Sigmoid colon (tissue), 7 donors: ENCODE measurements around the gene OSCAR. TPM values are rescaled to one million over a fixed set of nuclear protein-coding genes. Genes with fewer than 3 reads are reported as not detected.
"Not testable (repeated sequence)": the region's sequence is repeated elsewhere in the genome, so short reads cannot be mapped to it uniquely, and the experiment has no call there.

ENCODE experiments used
- DNase-seq: peaks from one replicate; pipeline ENCODE4 v3.0.0-alpha.2; 2019
- H3K27ac ChIP-seq, 4 donors: fragments of 200-600 bp; sonication (generic); one replicate each; pipeline ENCODE4 v1.5.1; 2016 to 2019; ENCODE audit warnings: mild to moderate bottlenecking in 1 of 4
- H3K27me3 ChIP-seq, 3 donors: fragments of 200-600 bp; sonication (generic); one replicate each; pipeline ENCODE4 v1.5.1; 2019; ENCODE audit warnings: mild to moderate bottlenecking in 1 of 3
- H3K36me3 ChIP-seq, 4 donors: fragments of 200-600 bp; sonication (generic); one replicate each; pipeline ENCODE4 v1.5.1; 2016 to 2019
- H3K4me1 ChIP-seq, 4 donors: fragments of 200-600 bp; sonication (generic); one replicate each; pipeline ENCODE4 v1.5.1; 2017 to 2019
- H3K4me3 ChIP-seq, 4 donors: fragments of 200-600 bp; sonication (generic); one replicate each; pipeline ENCODE4 v1.5.1; 2017 to 2019; ENCODE audit warnings: mild to moderate bottlenecking in 2 of 4, moderate library complexity in 1 of 4
- H3K9me3 ChIP-seq, 4 donors: fragments of 200-600 bp in 3 of 4; sonication (generic) in 3 of 4; one replicate each; pipeline versions ENCODE4 v1.5.1 to v1.6.1; 2013 to 2019
- CTCF ChIP-seq, 4 experiments: fragments of 450-650 bp in 3 of 4; fragments of 200-600 bp in 1 of 4; IDR thresholded peaks; one replicate each; pipeline ENCODE4 v1.5.1; 2016 to 2019; ENCODE audit warnings: antibody characterized with exemption in 4 of 4, mild to moderate bottlenecking in 3 of 4, moderate library complexity in 2 of 4
- EP300 ChIP-seq, 4 donors: sonication (generic); formaldehyde crosslinking; IDR thresholded peaks; one replicate each; pipeline ENCODE4 v1.6.1; 2017; ENCODE audit warnings: antibody characterized with exemption in 4 of 4
- POLR2A ChIP-seq, 2 donors: fragments of 450-650 bp; IDR thresholded peaks; one replicate each; pipeline ENCODE4 v1.6.1; 2016; ENCODE audit warnings: antibody characterized with exemption in 2 of 2, mild to moderate bottlenecking in 2 of 2, moderate library complexity in 2 of 2
- POLR2AphosphoS5 ChIP-seq, 4 donors: sonication (generic); formaldehyde crosslinking; IDR thresholded peaks; one replicate each; pipeline ENCODE4 v1.6.1; 2017; ENCODE audit warnings: antibody characterized with exemption in 4 of 4
- WGBS, 2 donors: extraction: QIAGEN DNeasy Blood & Tissue Kit; methylation state at CpG; one replicate each; pipeline ENCODE4 v1.1.7; 2013; 5-methylcytosine and 5-hydroxymethylcytosine counted together
- intact Hi-C: fragments of 100-400 bp; cut with DNase I; formaldehyde crosslinking; loops from one replicate; pipeline ENCODE4 v1.15.1; 2023
- polyA plus RNA-seq, 3 donors: library from polyadenylated mRNA; stranded (reverse); fragments of 200-250 nt; gene quantifications; one replicate each; pipeline ENCODE4 v1.2.3, GENCODE V29; 2013
- total RNA-seq, 4 donors: library from RNA; depleted of rRNA; stranded (reverse); fragments of >200 nt; gene quantifications; one replicate each; pipeline ENCODE4 v1.1.0, GENCODE V29; 2016
- donor health status: healthy with polysubstance abuse.
- donor health status: Bipolar disorder and iron deficiency.
- donor health status: healthy.

OSCAR gene
- total and polyA plus RNA-seq, 7 donors, result 0.93 to 4.2 (median 3.1) TPM; not detected in 3

GRCh38 chr19:54099190-54099902 is 1.3 kb downstream of the OSCAR start:
- no peak for TF ChIP-seq EP300 (IDR thresholded peaks at IDR 0.05)
- no peak for TF ChIP-seq POLR2AphosphoS5 (IDR thresholded peaks at IDR 0.05)
- no peak for TF ChIP-seq CTCF (IDR thresholded peaks at IDR 0.05)
- TF ChIP-seq POLR2A (IDR thresholded peaks at IDR 0.05), result no peak
- peaks cover 0 to 15% (median 8%) of the 10 kb centered on the region in 3 donors for H3K27me3 ChIP-seq
- no peaks in the 10 kb centered on the region for H3K9me3 ChIP-seq
- H3K27ac ChIP-seq, result no peak overlapping the region
- intact Hi-C loops, result no loop called here
- 90 to 91% methylated on average over 12 of the region's 12 CpGs for WGBS, 2 donors
- H3K4me1 ChIP-seq, result peaks cover 0 to 30% (median 25%) of the 10 kb centered on the region in 4 donors
- no peak overlapping the region for H3K4me3 ChIP-seq
- no peaks in the 10 kb centered on the region for H3K36me3 ChIP-seq
- DNase-seq, result no peak

- Histone ChIP-seq H3K27me3 (peaks cover 0 to 15% (median 8%) of the 10 kb centered on the region in 3 donors), H3K27ac (peak overlapping the region in 2 of 4 donors; percentile 33 to 71), H3K9me3 (no peaks in the 10 kb centered on the region), H3K36me3 (no peaks in the 10 kb centered on the region), H3K4me3 (peak overlapping the region in 3 of 4 donors; percentile 7 to 50 (median 15)), H3K4me1 (peaks cover 0 to 13% (median 10%) of the 10 kb centered on the region in 4 donors)
- TF ChIP-seq POLR2AphosphoS5 (IDR thresholded peaks at IDR 0.05) (no peak), EP300 (IDR thresholded peaks at IDR 0.05) (no peak), CTCF (IDR thresholded peaks at IDR 0.05) (no peak), POLR2A (IDR thresholded peaks at IDR 0.05) (no peak)
- WGBS, 2 donors, result 4 to 14% methylated on average over 14 of the region's 14 CpGs
- intact Hi-C loops, result no loop called here
- peak; percentile 68 for DNase-seq
These were observed 3.9 kb downstream of the OSCAR start for GRCh38 chr19:54096617-54097106.

- intact Hi-C loops, H3K36me3 ChIP-seq, H3K9me3 ChIP-seq: not testable (repeated sequence)
- 1% methylated on average over 46 of the region's 46 CpGs for WGBS, 2 donors
- Histone ChIP-seq H3K27ac (peak overlapping the region in 1 of 4 donors; percentile 71), H3K4me1 (peaks cover 0 to 13% (median 10%) of the 10 kb centered on the region in 4 donors), H3K4me3 (peak overlapping the region; percentile 1 to 50 (median 30)), H3K27me3 (peaks cover 0 to 15% (median 8%) of the 10 kb centered on the region in 3 donors)
- DNase-seq, result peak; percentile 72
These were observed 4.6 kb downstream of the OSCAR start for GRCh38 chr19:54095859-54096616.

- intact Hi-C loops, result no loop called here
- peak overlapping the region in 1 of 4 donors; percentile 71 for H3K27ac ChIP-seq
- no peaks in the 10 kb centered on the region for H3K36me3 ChIP-seq
- 73% methylated on average over 22 of the region's 22 CpGs for WGBS, 2 donors
- peak overlapping the region; percentile 1 to 50 (median 30) for H3K4me3 ChIP-seq
- TF ChIP-seq POLR2A (IDR thresholded peaks at IDR 0.05) (no peak), POLR2AphosphoS5 (IDR thresholded peaks at IDR 0.05) (no peak), CTCF (IDR thresholded peaks at IDR 0.05) (no peak), EP300 (IDR thresholded peaks at IDR 0.05) (no peak)
- H3K27me3 ChIP-seq, result peaks cover 0 to 15% (median 8%) of the 10 kb centered on the region in 3 donors
- H3K4me1 ChIP-seq, result peaks cover 0 to 13% (median 10%) of the 10 kb centered on the region in 4 donors
- no peaks in the 10 kb centered on the region for H3K9me3 ChIP-seq
- DNase-seq, result peak; percentile 57
These were observed 5.3 kb downstream of the OSCAR start for GRCh38 chr19:54095136-54095858.
